ENCODE measurements around the gene KIAA1217. TPM values are rescaled to one million over a fixed set of nuclear protein-coding genes. Genes with fewer than 3 reads are reported as not detected.

KIAA1217 gene, protein sequence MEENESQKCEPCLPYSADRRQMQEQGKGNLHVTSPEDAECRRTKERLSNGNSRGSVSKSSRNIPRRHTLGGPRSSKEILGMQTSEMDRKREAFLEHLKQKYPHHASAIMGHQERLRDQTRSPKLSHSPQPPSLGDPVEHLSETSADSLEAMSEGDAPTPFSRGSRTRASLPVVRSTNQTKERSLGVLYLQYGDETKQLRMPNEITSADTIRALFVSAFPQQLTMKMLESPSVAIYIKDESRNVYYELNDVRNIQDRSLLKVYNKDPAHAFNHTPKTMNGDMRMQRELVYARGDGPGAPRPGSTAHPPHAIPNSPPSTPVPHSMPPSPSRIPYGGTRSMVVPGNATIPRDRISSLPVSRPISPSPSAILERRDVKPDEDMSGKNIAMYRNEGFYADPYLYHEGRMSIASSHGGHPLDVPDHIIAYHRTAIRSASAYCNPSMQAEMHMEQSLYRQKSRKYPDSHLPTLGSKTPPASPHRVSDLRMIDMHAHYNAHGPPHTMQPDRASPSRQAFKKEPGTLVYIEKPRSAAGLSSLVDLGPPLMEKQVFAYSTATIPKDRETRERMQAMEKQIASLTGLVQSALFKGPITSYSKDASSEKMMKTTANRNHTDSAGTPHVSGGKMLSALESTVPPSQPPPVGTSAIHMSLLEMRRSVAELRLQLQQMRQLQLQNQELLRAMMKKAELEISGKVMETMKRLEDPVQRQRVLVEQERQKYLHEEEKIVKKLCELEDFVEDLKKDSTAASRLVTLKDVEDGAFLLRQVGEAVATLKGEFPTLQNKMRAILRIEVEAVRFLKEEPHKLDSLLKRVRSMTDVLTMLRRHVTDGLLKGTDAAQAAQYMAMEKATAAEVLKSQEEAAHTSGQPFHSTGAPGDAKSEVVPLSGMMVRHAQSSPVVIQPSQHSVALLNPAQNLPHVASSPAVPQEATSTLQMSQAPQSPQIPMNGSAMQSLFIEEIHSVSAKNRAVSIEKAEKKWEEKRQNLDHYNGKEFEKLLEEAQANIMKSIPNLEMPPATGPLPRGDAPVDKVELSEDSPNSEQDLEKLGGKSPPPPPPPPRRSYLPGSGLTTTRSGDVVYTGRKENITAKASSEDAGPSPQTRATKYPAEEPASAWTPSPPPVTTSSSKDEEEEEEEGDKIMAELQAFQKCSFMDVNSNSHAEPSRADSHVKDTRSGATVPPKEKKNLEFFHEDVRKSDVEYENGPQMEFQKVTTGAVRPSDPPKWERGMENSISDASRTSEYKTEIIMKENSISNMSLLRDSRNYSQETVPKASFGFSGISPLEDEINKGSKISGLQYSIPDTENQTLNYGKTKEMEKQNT (N-terminal part only)
- 103 TPM for total RNA-seq

DNA sequence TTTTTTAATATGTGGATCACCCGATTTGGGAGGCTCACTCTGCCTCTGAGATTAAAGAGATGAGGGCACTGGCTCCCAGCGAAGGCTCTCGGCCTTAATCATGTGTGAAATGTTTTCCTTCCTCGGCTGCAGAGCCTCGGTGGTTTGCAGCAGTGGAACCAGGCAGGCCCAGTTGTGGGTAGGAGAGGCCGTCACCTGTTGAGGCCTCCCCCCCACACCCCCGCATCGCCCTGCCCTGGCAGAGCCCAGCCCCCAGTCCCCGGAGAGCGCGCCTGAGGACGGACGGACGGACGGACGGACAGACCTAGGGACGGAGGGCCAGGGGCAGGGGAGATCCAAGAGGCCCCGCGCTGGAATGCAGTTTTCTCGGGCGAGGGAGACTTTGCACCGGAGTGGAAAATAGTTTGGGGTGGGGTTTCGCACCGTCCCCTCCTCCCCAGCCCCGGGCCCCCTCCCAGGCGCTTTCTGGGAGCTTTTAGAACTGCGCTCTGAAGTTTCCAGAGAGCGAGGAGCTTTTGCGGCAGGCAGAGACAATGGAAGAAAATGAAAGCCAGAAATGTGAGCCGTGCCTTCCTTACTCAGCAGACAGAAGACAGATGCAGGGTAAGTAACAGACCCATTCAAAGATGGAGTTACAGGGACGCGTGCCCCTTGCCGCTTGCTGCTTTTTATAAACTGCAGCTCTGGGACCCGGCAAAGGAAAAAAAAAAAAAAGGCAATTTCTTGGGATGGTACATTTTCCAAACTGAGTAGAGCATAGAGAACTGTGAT is at the start of gene KIAA1217:
Gene KIAA1217 (plus strand): TSS at position 478 of the 771 bp plus-strand sequence. CDS start 56 bp downstream, at position 534.

Small RNA genes lying within 50 kb of the gene (small RNA-seq; reads per million reads assigned to genes)
- gene AC063961.1 (ENCODE audit: low replicate concordance), result not detected
- not detected for gene MIR603 (ENCODE audit: low replicate concordance)
